SK-N-MC (cell line): ENCODE results near the gene PLXNA2.

Source experiments
- EZH2 ChIP-seq: fragments of 200-600 bp; sonication (generic); IDR thresholded peaks from one replicate; pipeline ENCODE4 v1.6.1; 2017; ENCODE audit warnings: antibody characterized with exemption
- FOXP2 ChIP-seq: optimal IDR thresholded peaks from 2 replicates; pipeline ENCODE3; 2011; ENCODE audit warnings: mild to moderate bottlenecking, moderate library complexity; ENCODE audit not compliant: insufficient read depth; ENCODE audit errors: extremely low read length, control extremely low read depth
- POLR2AphosphoS5 ChIP-seq: IDR thresholded peaks from 2 replicates; pipeline ENCODE4 v1.6.1; 2012; ENCODE audit warnings: mild to moderate bottlenecking, low read depth, low read length, borderline replicate concordance

- no peak for TF ChIP-seq EZH2
- TF ChIP-seq POLR2AphosphoS5, result no peak
- no peak for TF ChIP-seq FOXP2
Observed at GRCh38 chr1:208098773-208099172, 145.4 kb downstream of the PLXNA2 start.
